Measurements from ENCODE around the gene SLC25A25.

SLC25A25 gene

GRCh38 chr9:128072144-128073021 is 4.4 kb downstream of the SLC25A25 start:
- DNase-seq (ENCODE audit: low read depth in 2 of 2), result peak in 1 of 2 donors; percentile 37

- DNase-seq (ENCODE audit: low read depth in 2 of 2), result no peak
Observed at GRCh38 chr9:128073253-128073886, 5.3 kb downstream of the SLC25A25 start.

GRCh38 chr9:128077847-128078503 is 9.9 kb downstream of the SLC25A25 start:
- no peak for DNase-seq (ENCODE audit: low read depth in 2 of 2)

- no peak for DNase-seq (ENCODE audit: low read depth in 2 of 2)
Observed at GRCh38 chr9:128078504-128079434, 10.7 kb downstream of the SLC25A25 start.

GRCh38 chr9:128080206-128080605 is 12.2 kb downstream of the SLC25A25 start:
- DNase-seq (ENCODE audit: low read depth in 2 of 2), result no peak

GRCh38 chr9:128081056-128081455 is 13.0 kb downstream of the SLC25A25 start:
- DNase-seq (ENCODE audit: low read depth in 2 of 2), result no peak

- DNase-seq (ENCODE audit: low read depth in 2 of 2), result no peak
Observed at GRCh38 chr9:128082151-128082550, 14.1 kb downstream of the SLC25A25 start.

- no peak for DNase-seq (ENCODE audit: low read depth in 2 of 2)
Observed at GRCh38 chr9:128084746-128085145, 16.7 kb downstream of the SLC25A25 start.

GRCh38 chr9:128085943-128086342 is 17.9 kb downstream of the SLC25A25 start:
- no peak for DNase-seq (ENCODE audit: low read depth in 2 of 2)

- no peak for DNase-seq (ENCODE audit: low read depth in 2 of 2)
Observed at GRCh38 chr9:128087262-128087661, 19.2 kb downstream of the SLC25A25 start.

- no peak for DNase-seq (ENCODE audit: low read depth in 2 of 2)
Observed at GRCh38 chr9:128088253-128088945, 20.4 kb downstream of the SLC25A25 start.

GRCh38 chr9:128089299-128089698 is 21.3 kb downstream of the SLC25A25 start:
- no peak for DNase-seq (ENCODE audit: low read depth in 2 of 2)

- DNase-seq (ENCODE audit: low read depth in 2 of 2), result no peak
Observed at GRCh38 chr9:128091144-128091543, 23.1 kb downstream of the SLC25A25 start.

- no peak for DNase-seq (ENCODE audit: low read depth in 2 of 2)
Observed at GRCh38 chr9:128091571-128091970, 23.5 kb downstream of the SLC25A25 start.

GRCh38 chr9:128092199-128092977 is 24.4 kb downstream of the SLC25A25 start:
- no peak for DNase-seq (ENCODE audit: low read depth in 2 of 2)

GRCh38 chr9:128093011-128093410 is 25.0 kb downstream of the SLC25A25 start:
- no peak for DNase-seq (ENCODE audit: low read depth in 2 of 2)

- DNase-seq (ENCODE audit: low read depth in 2 of 2), result peak; percentile 31 to 52
Observed at GRCh38 chr9:128094166-128094949, 26.3 kb downstream of the SLC25A25 start.

GRCh38 chr9:128094950-128095544 is 27.0 kb downstream of the SLC25A25 start:
- no peak for DNase-seq (ENCODE audit: low read depth in 2 of 2)
